Measurements from ENCODE around the gene DOCK1. TPM values are rescaled to one million over a fixed set of nuclear protein-coding genes. Genes with fewer than 3 reads are reported as not detected.

Gene DOCK1
- total RNA-seq, 4 donors from 2014 or later = 31.3 to 82.3 (median 44.1) TPM

DNA sequence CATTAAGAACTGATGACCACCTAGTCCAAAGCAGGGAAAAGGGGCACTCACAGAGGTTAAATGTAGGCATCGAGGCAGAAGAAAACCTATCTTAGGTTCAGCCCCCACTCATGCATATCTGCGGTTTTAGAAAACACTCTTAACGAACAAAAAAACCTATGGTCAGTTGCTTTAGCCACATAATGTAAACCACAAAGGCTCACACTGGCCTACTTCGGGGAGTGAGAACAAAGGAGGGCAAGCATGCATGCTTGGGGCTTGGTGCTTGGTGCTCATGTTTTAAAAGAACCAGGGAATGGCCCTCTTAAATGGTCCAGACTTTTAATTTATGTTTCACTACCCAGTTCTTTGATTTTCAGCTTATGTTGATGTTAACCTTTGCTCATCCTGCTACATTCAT is 276.9 kb downstream of the DOCK1 start:
- DNase-seq (ENCODE audit: low spot score) (no peak), ATAC-seq (ENCODE audit: low FRiP score) (no peak)
- TF ChIP-seq, protein P1, sequence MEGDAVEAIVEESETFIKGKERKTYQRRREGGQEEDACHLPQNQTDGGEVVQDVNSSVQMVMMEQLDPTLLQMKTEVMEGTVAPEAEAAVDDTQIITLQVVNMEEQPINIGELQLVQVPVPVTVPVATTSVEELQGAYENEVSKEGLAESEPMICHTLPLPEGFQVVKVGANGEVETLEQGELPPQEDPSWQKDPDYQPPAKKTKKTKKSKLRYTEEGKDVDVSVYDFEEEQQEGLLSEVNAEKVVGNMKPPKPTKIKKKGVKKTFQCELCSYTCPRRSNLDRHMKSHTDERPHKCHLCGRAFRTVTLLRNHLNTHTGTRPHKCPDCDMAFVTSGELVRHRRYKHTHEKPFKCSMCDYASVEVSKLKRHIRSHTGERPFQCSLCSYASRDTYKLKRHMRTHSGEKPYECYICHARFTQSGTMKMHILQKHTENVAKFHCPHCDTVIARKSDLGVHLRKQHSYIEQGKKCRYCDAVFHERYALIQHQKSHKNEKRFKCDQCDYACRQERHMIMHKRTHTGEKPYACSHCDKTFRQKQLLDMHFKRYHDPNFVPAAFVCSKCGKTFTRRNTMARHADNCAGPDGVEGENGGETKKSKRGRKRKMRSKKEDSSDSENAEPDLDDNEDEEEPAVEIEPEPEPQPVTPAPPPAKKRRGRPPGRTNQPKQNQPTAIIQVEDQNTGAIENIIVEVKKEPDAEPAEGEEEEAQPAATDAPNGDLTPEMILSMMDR (IDR thresholded peaks at IDR 0.05) = no peak

DNA sequence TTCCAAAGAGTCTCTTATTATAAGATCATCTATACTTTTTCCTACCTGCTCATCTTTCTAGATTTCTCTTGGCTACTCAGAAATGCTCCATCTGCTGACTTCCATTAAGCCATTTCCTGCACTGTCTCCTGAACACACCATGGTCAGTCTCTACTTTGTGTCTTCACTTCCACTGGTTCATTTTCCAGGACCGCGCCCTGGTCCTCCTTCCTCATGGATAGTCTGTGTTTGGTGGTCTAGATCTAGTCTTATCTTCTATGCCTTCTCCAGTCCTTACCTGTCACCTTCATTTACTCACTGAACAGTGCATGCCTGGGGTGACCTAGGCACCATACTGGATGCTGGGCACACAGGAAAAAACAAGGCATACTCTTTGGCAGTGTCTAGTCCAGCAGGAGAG is 279.4 kb downstream of the DOCK1 start:
- ATAC-seq (ENCODE audit: low FRiP score) (no peak), DNase-seq (ENCODE audit: low spot score) (no peak)
- TF ChIP-seq, protein P1 (IDR thresholded peaks at IDR 0.05) = no peak

DNA sequence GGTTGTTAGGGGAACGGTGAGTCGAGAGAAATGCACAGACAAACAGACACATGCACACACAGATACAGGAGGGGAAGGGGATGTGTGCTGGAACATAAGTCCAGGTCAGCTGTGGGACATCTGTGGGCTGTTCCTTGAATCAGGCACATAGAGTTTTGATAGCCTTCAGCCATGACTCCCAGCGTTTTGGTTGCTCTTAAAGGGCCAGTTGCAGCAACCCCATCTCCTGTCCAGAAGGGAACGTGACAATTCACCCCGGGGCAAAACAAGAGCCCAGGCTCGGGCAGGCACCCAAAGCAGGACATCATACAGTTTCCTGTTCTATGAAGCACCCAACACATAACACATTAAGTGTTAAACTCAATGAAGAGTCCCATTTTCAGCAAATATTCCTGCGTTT is 281.6 kb downstream of the DOCK1 start:
- DNase-seq (ENCODE audit: low spot score) (no peak), ATAC-seq (ENCODE audit: low FRiP score) (no peak)
- TF ChIP-seq, protein P1 (IDR thresholded peaks at IDR 0.05) = no peak

DNA sequence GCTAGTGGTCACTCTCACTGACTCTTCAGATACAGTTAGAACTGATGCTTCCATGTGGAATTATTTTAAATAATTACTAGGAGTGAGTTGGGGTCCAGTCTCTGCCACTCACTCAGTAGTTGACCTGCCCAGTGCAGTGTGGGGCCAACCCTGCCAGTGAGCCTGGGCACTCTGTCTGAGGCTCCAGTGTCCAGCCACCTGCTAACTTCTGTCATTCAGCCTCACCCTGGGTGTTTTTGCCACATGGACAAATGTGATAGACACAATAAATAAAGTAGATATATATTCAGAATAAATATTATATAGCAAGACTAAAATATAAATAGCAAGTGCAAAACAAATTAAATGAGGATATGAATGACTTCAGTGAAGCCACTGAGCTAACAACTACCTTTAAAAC is 284.0 kb downstream of the DOCK1 start:
- TF ChIP-seq, protein P1 (IDR thresholded peaks at IDR 0.05) = no peak

GRCh38 chr10:127190427-127190826 is 285.2 kb downstream of the DOCK1 start:
- no peak for ATAC-seq (ENCODE audit: low FRiP score)
- no peak for DNase-seq (ENCODE audit: low spot score)
- TF ChIP-seq, protein P1 (IDR thresholded peaks at IDR 0.05) = no peak

More for the DNA sequence above, 284.0 kb downstream of the DOCK1 start:
- ATAC-seq (ENCODE audit: low FRiP score) (no peak), DNase-seq (ENCODE audit: low spot score) (no peak)

GRCh38 chr10:127193125-127193524 is 287.9 kb downstream of the DOCK1 start:
- ATAC-seq (ENCODE audit: low FRiP score) = no peak
- TF ChIP-seq, protein P1 (IDR thresholded peaks at IDR 0.05) = no peak
- no peak for DNase-seq (ENCODE audit: low spot score)

DNA sequence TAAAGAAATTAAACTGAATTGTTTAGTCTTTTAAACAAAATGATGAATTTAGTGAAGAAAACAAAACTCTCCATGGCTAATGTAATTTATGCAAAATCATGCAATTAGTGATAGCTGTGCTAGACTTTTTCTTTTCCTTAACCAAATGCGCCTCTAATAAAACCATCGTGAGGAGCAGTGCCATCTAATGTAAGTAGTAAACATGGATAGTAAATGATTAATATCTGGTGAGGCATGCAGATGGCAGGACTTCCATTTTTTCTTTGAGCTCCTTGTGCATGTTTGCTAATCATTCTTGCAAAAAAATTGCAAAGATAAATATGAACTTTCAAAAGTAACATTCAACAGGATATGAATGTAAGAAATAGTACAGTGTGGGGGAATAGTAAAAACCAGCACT is 288.9 kb downstream of the DOCK1 start:
- DNase-seq (ENCODE audit: low spot score) (no peak), ATAC-seq (ENCODE audit: low FRiP score) (no peak)
- TF ChIP-seq, protein P1 (IDR thresholded peaks at IDR 0.05) = no peak

Data from omental fat pad (tissue), 4 donors.